Central memory CD8-positive, alpha-beta T cell (primary cell): Measurements from ENCODE around the gene CDK5.

Experiments used
- ATAC-seq: fragments of 150-1000 bp; cut with Tn5 transposase; replicated peaks from 2 replicates; pipeline ENCODE4 v1.10.0; 2022; ENCODE audit warnings: mild to moderate bottlenecking, moderate FRiP score, moderate number of reproducible peaks; ENCODE audit not compliant: poor library complexity, severe bottlenecking; ENCODE audit errors: extremely low read depth
- DNase-seq, 2 donors: peaks; one replicate each; pipeline ENCODE4 v3.0.0; 2021; ENCODE audit warnings: low spot score in 2 of 2
- H3K27ac Mint-ChIP-seq: one replicate; pipeline ENCODE4 v1.8.0; 2022; ENCODE audit warnings: low read depth, mild to moderate bottlenecking, moderate library complexity, mixed read lengths
- H3K27me3 Mint-ChIP-seq: one replicate; pipeline ENCODE4 v1.8.0; 2022; ENCODE audit warnings: mixed read lengths
- H3K36me3 Mint-ChIP-seq: one replicate; pipeline ENCODE4 v1.8.0; 2022; ENCODE audit warnings: mild to moderate bottlenecking, moderate library complexity, mixed read lengths; ENCODE audit not compliant: insufficient read depth
- H3K4me1 Mint-ChIP-seq: one replicate; pipeline ENCODE4 v1.8.0; 2022; ENCODE audit warnings: mixed read lengths
- H3K4me3 Mint-ChIP-seq: one replicate; pipeline ENCODE4 v1.8.0; 2022; ENCODE audit warnings: mild to moderate bottlenecking, moderate library complexity, mixed read lengths
- H3K9me3 Mint-ChIP-seq: one replicate; pipeline ENCODE4 v1.8.0; 2022; ENCODE audit warnings: mixed read lengths

CDK5 gene

GRCh38 chr7:151075978-151076426 lies 18.3 kb upstream of the CDK5 start:
- ATAC-seq (no peak), DNase-seq (no peak)
- Mint-ChIP-seq H3K9me3 (no peaks in the 10 kb centered on the region), H3K36me3 (peaks cover 26% of the 10 kb centered on the region), H3K4me1 (peaks cover 19% of the 10 kb centered on the region), H3K27me3 (no peaks in the 10 kb centered on the region), H3K4me3 (no peak overlapping the region), H3K27ac (no peak overlapping the region)

GRCh38 chr7:151075662-151075971 lies 17.9 kb upstream of the CDK5 start:
- Mint-ChIP-seq H3K36me3 (peaks cover 25% of the 10 kb centered on the region), H3K27me3 (no peaks in the 10 kb centered on the region), H3K9me3 (no peaks in the 10 kb centered on the region), H3K27ac (no peak overlapping the region), H3K4me1 (peaks cover 19% of the 10 kb centered on the region), H3K4me3 (no peak overlapping the region)
- DNase-seq (no peak), ATAC-seq (no peak)

GRCh38 chr7:151074817-151075661 lies 17.3 kb upstream of the CDK5 start:
- no peak for ATAC-seq
- H3K27ac Mint-ChIP-seq, result no peak overlapping the region
- no peaks in the 10 kb centered on the region for H3K27me3 Mint-ChIP-seq
- H3K9me3 Mint-ChIP-seq, result no peaks in the 10 kb centered on the region
- H3K36me3 Mint-ChIP-seq, result peaks cover 26% of the 10 kb centered on the region
- no peak overlapping the region for H3K4me3 Mint-ChIP-seq
- no peak for DNase-seq
- H3K4me1 Mint-ChIP-seq, result peaks cover 17% of the 10 kb centered on the region

- no peaks in the 10 kb centered on the region for H3K9me3 Mint-ChIP-seq
- peaks cover 8% of the 10 kb centered on the region for H3K4me1 Mint-ChIP-seq
- no peak overlapping the region for H3K4me3 Mint-ChIP-seq
- peaks cover 28% of the 10 kb centered on the region for H3K36me3 Mint-ChIP-seq
- no peaks in the 10 kb centered on the region for H3K27me3 Mint-ChIP-seq
- ATAC-seq, result no peak
- no peak overlapping the region for H3K27ac Mint-ChIP-seq
- no peak for DNase-seq
These were observed 16.3 kb upstream of the CDK5 start for GRCh38 chr7:151073990-151074389.

GRCh38 chr7:151071032-151071866 lies 13.6 kb upstream of the CDK5 start:
- no peak for DNase-seq
- Mint-ChIP-seq H3K4me3 (no peak overlapping the region), H3K36me3 (peaks cover 35% of the 10 kb centered on the region), H3K9me3 (no peaks in the 10 kb centered on the region), H3K27me3 (no peaks in the 10 kb centered on the region), H3K4me1 (no peaks in the 10 kb centered on the region), H3K27ac (no peak overlapping the region)
- no peak for ATAC-seq

GRCh38 chr7:151070574-151070960 lies 12.9 kb upstream of the CDK5 start:
- no peak overlapping the region for H3K27ac Mint-ChIP-seq
- peaks cover 37% of the 10 kb centered on the region for H3K36me3 Mint-ChIP-seq
- no peaks in the 10 kb centered on the region for H3K9me3 Mint-ChIP-seq
- DNase-seq (no peak), ATAC-seq (no peak)
- H3K27me3 Mint-ChIP-seq, result no peaks in the 10 kb centered on the region
- no peak overlapping the region for H3K4me3 Mint-ChIP-seq
- no peaks in the 10 kb centered on the region for H3K4me1 Mint-ChIP-seq

- ATAC-seq (no peak), DNase-seq (no peak)
- Mint-ChIP-seq H3K27ac (no peak overlapping the region), H3K4me3 (no peak overlapping the region), H3K27me3 (no peaks in the 10 kb centered on the region), H3K4me1 (no peaks in the 10 kb centered on the region), H3K36me3 (peaks cover 36% of the 10 kb centered on the region), H3K9me3 (no peaks in the 10 kb centered on the region)
These were observed 12.3 kb upstream of the CDK5 start for GRCh38 chr7:151069841-151070573.

- Mint-ChIP-seq H3K4me3 (no peak overlapping the region), H3K9me3 (no peaks in the 10 kb centered on the region), H3K27me3 (no peaks in the 10 kb centered on the region), H3K27ac (no peak overlapping the region), H3K4me1 (no peaks in the 10 kb centered on the region), H3K36me3 (peaks cover 34% of the 10 kb centered on the region)
- DNase-seq (no peak), ATAC-seq (no peak)
These were observed 10.5 kb upstream of the CDK5 start for GRCh38 chr7:151068069-151068773.

- H3K27ac Mint-ChIP-seq, result no peak overlapping the region
- no peak overlapping the region for H3K4me3 Mint-ChIP-seq
- peaks cover 28% of the 10 kb centered on the region for H3K36me3 Mint-ChIP-seq
- DNase-seq (no peak), ATAC-seq (no peak)
- no peaks in the 10 kb centered on the region for H3K9me3 Mint-ChIP-seq
- H3K27me3 Mint-ChIP-seq, result no peaks in the 10 kb centered on the region
- H3K4me1 Mint-ChIP-seq, result peaks cover 7% of the 10 kb centered on the region
These were observed 8.7 kb upstream of the CDK5 start for GRCh38 chr7:151066273-151066974.

GRCh38 chr7:151065516-151065915 lies 7.8 kb upstream of the CDK5 start:
- Mint-ChIP-seq H3K36me3 (peaks cover 28% of the 10 kb centered on the region), H3K9me3 (no peaks in the 10 kb centered on the region), H3K27ac (no peak overlapping the region), H3K4me3 (no peak overlapping the region), H3K27me3 (no peaks in the 10 kb centered on the region), H3K4me1 (peaks cover 16% of the 10 kb centered on the region)
- ATAC-seq, result no peak
- no peak for DNase-seq

- no peaks in the 10 kb centered on the region for H3K9me3 Mint-ChIP-seq
These were observed 7.3 kb upstream of the CDK5 start for GRCh38 chr7:151064993-151065392.

GRCh38 chr7:151064454-151064853 lies 6.8 kb upstream of the CDK5 start:
- H3K36me3 Mint-ChIP-seq, result peaks cover 27% of the 10 kb centered on the region
- H3K4me3 Mint-ChIP-seq, result no peak overlapping the region
- ATAC-seq (no peak), DNase-seq (no peak)
- H3K27ac Mint-ChIP-seq, result no peak overlapping the region
- H3K4me1 Mint-ChIP-seq, result peaks cover 16% of the 10 kb centered on the region
- H3K9me3 Mint-ChIP-seq, result no peaks in the 10 kb centered on the region
- no peaks in the 10 kb centered on the region for H3K27me3 Mint-ChIP-seq

More at GRCh38 chr7:151064993-151065392, 7.3 kb upstream of the CDK5 start:
- DNase-seq (no peak), ATAC-seq (no peak)
- Mint-ChIP-seq H3K27ac (no peak overlapping the region), H3K4me3 (no peak overlapping the region), H3K4me1 (peaks cover 16% of the 10 kb centered on the region), H3K27me3 (no peaks in the 10 kb centered on the region), H3K36me3 (peaks cover 26% of the 10 kb centered on the region)
